Stimulated activated CD8-positive, alpha-beta memory T cell treated with anti-CD3 and anti-CD28 coated beads, Interleukin-4, amount 100 ng/mL, for 4 hours (primary cell): Measurements from ENCODE around the gene GSX1.
"Not testable (repeated sequence)": the region's sequence is repeated elsewhere in the genome, so short reads cannot be mapped to it uniquely, and the experiment has no call there.

Experiments used
- DNase-seq, 2 donors: peaks; one replicate each; pipeline ENCODE4 v3.0.0-alpha.2; 2020; ENCODE audit warnings: low read depth in 2 of 2, low spot score in 1 of 2

Gene GSX1

GRCh38 chr13:27793507-27794367 is 1.5 kb downstream of the GSX1 start:
- no peak for DNase-seq

- DNase-seq: no peak
These were observed 2.0 kb downstream of the GSX1 start for GRCh38 chr13:27794368-27794691.

GRCh38 chr13:27794921-27795717 is 2.8 kb downstream of the GSX1 start:
- DNase-seq: no peak

GRCh38 chr13:27795718-27796019 is 3.4 kb downstream of the GSX1 start:
- DNase-seq: no peak

- no peak for DNase-seq
These were observed 4.4 kb downstream of the GSX1 start for GRCh38 chr13:27796544-27797227.

- no peak for DNase-seq
These were observed 4.9 kb downstream of the GSX1 start for GRCh38 chr13:27797228-27797624.

- DNase-seq: no peak
These were observed 14.6 kb downstream of the GSX1 start for GRCh38 chr13:27806744-27807387.

- DNase-seq: no peak
These were observed 16.7 kb downstream of the GSX1 start for GRCh38 chr13:27808851-27809550.

- no peak for DNase-seq
These were observed 17.7 kb downstream of the GSX1 start for GRCh38 chr13:27810009-27810408.

- no peak for DNase-seq
These were observed 18.2 kb downstream of the GSX1 start for GRCh38 chr13:27810461-27810860.

GRCh38 chr13:27813826-27814225 is 21.5 kb downstream of the GSX1 start:
- no peak for DNase-seq

GRCh38 chr13:27817832-27818231 is 25.5 kb downstream of the GSX1 start:
- not testable (repeated sequence) for DNase-seq

GRCh38 chr13:27820524-27821482 is 28.5 kb downstream of the GSX1 start:
- DNase-seq: no peak

GRCh38 chr13:27821566-27821965 is 29.3 kb downstream of the GSX1 start:
- DNase-seq: no peak

- DNase-seq: no peak
These were observed 30.1 kb downstream of the GSX1 start for GRCh38 chr13:27822258-27822872.

- no peak for DNase-seq
These were observed 30.6 kb downstream of the GSX1 start for GRCh38 chr13:27822873-27823311.

GRCh38 chr13:27824121-27824520 is 31.8 kb downstream of the GSX1 start:
- no peak for DNase-seq

- DNase-seq: no peak
These were observed 32.8 kb downstream of the GSX1 start for GRCh38 chr13:27825072-27825471.
